GM12875 (cell line): ENCODE results near the gene MYDGF.

Source experiments
- H3K4me3 ChIP-seq: one replicate; pipeline ENCODE4 v1.5.1; 2011; ENCODE audit warnings: low read depth, low read length, control low read depth
- TF ChIP-seq, protein P1 (sequence below): IDR thresholded peaks from 2 replicates; pipeline ENCODE4 v1.5.1; 2011; ENCODE audit warnings: low read depth, mild to moderate bottlenecking, control low read depth, inconsistent platforms, low read length, moderate library complexity, borderline replicate concordance; ENCODE audit not compliant: insufficient read depth

Gene MYDGF

DNA sequence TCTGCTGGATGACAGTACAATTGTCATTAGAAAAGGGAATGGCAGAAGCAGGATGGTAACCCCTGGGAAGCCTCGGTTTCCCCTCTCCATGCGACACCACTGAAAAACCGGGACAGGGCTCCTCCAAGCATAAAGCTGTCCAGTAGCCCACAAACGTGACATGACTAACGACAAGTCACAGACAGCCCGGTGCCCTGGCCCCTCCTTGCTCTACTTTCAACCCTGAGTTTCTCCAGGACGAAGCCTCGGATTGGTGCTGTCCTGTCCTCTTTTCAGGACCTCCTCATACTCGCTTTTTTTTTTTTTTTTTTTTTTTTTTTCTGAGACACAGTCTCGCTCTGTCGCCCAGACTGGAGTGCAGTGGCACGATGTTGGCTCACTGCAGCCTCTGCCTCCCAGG, 37.2 kb upstream of the MYDGF start:
- TF ChIP-seq, protein P1, sequence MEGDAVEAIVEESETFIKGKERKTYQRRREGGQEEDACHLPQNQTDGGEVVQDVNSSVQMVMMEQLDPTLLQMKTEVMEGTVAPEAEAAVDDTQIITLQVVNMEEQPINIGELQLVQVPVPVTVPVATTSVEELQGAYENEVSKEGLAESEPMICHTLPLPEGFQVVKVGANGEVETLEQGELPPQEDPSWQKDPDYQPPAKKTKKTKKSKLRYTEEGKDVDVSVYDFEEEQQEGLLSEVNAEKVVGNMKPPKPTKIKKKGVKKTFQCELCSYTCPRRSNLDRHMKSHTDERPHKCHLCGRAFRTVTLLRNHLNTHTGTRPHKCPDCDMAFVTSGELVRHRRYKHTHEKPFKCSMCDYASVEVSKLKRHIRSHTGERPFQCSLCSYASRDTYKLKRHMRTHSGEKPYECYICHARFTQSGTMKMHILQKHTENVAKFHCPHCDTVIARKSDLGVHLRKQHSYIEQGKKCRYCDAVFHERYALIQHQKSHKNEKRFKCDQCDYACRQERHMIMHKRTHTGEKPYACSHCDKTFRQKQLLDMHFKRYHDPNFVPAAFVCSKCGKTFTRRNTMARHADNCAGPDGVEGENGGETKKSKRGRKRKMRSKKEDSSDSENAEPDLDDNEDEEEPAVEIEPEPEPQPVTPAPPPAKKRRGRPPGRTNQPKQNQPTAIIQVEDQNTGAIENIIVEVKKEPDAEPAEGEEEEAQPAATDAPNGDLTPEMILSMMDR: no peak
- H3K4me3 ChIP-seq: no peak overlapping the region

- H3K4me3 ChIP-seq: no peak overlapping the region
- TF ChIP-seq, protein P1: no peak
These were observed 35.4 kb upstream of the MYDGF start for GRCh38 chr19:4705413-4706131.

DNA sequence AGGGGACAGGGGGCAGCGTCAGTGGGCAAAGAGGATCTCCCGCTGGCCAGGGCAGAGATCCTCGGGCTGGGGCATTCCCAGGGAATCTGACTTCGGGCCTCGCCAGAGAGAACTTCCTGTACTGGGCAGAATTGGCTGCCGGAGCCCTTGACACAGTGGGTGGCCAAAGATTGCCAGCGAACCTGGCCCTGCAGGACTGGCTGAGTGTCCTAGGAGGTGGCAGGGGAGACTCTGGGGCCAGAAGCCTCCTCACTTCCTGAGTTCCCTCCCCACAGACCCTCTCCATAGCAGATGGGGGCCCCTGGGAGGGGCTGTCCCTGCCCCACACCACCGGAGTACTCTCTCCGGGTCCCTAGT, 34.2 kb upstream of the MYDGF start:
- TF ChIP-seq, protein P1: no peak
- no peak overlapping the region for H3K4me3 ChIP-seq

DNA sequence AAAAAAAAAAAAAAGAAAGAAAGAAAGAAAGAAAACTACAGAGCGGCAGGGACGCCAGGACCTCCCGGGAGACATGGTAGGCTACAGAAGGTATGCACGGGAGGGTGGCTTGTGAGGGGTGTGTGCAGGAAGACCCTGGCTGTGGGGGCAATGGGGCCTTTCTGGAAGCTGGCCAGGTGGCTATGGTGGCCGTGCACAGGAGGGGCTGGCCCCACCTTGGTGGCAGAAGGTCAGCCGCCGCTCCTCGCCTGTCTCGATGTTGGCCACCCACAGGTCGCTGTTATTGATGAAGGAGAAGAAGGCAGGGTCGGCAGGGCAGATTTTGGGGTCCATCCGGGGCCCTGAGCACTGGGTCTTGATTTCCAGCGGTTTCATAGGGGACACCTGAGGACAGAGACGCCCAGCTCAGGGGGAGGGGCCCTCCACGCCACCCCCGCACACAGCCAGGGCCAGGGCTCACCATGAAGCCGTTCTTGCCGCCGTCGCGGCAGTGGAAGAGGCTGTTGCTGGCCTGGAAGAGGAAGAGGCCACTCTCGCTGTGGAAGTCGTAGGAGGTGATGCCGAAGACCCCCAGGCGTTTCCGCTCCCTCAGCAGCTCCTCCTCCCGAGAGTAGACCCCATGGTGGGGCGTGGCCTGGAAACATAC, 33.7 kb upstream of the MYDGF start:
- TF ChIP-seq, protein P1: no peak
- H3K4me3 ChIP-seq: no peak overlapping the region

GRCh38 chr19:4702764-4703163, 32.6 kb upstream of the MYDGF start:
- no peak overlapping the region for H3K4me3 ChIP-seq
- TF ChIP-seq, protein P1: no peak

- TF ChIP-seq, protein P1: no peak
- H3K4me3 ChIP-seq: no peak overlapping the region
These were observed 31.4 kb upstream of the MYDGF start for GRCh38 chr19:4701557-4701956.

DNA sequence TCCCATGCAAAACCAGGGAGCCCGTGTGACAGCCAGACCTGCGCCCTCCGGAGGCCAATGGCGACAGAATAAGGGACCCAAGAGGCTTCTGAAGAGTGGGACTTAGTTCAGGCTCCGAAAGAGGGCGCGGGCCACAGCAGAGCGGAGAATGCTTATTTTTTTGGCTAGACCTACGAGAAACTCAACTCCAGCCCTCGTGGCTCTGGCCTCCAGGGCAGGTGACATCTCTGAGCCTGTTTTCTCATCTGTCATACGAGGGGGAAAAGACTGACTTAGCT, 30.5 kb upstream of the MYDGF start:
- no peak overlapping the region for H3K4me3 ChIP-seq

More for the DNA sequence above, 30.5 kb upstream of the MYDGF start:
- TF ChIP-seq, protein P1: no peak
